Measurements from ENCODE around the gene OMP.

- TF ChIP-seq YY1 (tag by site-specific recombination; IDR thresholded peaks at IDR 0.05) (no peak), SP7 (tag by site-specific recombination; IDR thresholded peaks at IDR 0.05) (no peak), ZNF362 (tag by site-specific recombination; IDR thresholded peaks at IDR 0.05) (no peak), CTCF (tag by site-specific recombination; IDR thresholded peaks at IDR 0.05) (no peak), ZNF777 (tag by site-specific recombination; IDR thresholded peaks at IDR 0.05; ENCODE audit: borderline replicate concordance) (no peak), RBAK (tag by site-specific recombination; IDR thresholded peaks at IDR 0.05) (no peak)
- TF ChIP-seq, protein P1, sequence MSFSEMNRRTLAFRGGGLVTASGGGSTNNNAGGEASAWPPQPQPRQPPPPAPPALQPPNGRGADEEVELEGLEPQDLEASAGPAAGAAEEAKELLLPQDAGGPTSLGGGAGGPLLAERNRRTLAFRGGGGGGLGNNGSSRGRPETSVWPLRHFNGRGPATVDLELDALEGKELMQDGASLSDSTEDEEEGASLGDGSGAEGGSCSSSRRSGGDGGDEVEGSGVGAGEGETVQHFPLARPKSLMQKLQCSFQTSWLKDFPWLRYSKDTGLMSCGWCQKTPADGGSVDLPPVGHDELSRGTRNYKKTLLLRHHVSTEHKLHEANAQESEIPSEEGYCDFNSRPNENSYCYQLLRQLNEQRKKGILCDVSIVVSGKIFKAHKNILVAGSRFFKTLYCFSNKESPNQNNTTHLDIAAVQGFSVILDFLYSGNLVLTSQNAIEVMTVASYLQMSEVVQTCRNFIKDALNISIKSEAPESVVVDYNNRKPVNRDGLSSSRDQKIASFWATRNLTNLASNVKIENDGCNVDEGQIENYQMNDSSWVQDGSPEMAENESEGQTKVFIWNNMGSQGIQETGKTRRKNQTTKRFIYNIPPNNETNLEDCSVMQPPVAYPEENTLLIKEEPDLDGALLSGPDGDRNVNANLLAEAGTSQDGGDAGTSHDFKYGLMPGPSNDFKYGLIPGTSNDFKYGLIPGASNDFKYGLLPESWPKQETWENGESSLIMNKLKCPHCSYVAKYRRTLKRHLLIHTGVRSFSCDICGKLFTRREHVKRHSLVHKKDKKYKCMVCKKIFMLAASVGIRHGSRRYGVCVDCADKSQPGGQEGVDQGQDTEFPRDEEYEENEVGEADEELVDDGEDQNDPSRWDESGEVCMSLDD (tag by site-specific recombination; IDR thresholded peaks at IDR 0.05), result no peak
- TF ChIP-seq, protein P2, sequence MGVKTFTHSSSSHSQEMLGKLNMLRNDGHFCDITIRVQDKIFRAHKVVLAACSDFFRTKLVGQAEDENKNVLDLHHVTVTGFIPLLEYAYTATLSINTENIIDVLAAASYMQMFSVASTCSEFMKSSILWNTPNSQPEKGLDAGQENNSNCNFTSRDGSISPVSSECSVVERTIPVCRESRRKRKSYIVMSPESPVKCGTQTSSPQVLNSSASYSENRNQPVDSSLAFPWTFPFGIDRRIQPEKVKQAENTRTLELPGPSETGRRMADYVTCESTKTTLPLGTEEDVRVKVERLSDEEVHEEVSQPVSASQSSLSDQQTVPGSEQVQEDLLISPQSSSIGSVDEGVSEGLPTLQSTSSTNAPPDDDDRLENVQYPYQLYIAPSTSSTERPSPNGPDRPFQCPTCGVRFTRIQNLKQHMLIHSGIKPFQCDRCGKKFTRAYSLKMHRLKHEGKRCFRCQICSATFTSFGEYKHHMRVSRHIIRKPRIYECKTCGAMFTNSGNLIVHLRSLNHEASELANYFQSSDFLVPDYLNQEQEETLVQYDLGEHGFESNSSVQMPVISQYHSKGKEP (tag by site-specific recombination; IDR thresholded peaks at IDR 0.05), result no peak
- TF ChIP-seq, protein P3, sequence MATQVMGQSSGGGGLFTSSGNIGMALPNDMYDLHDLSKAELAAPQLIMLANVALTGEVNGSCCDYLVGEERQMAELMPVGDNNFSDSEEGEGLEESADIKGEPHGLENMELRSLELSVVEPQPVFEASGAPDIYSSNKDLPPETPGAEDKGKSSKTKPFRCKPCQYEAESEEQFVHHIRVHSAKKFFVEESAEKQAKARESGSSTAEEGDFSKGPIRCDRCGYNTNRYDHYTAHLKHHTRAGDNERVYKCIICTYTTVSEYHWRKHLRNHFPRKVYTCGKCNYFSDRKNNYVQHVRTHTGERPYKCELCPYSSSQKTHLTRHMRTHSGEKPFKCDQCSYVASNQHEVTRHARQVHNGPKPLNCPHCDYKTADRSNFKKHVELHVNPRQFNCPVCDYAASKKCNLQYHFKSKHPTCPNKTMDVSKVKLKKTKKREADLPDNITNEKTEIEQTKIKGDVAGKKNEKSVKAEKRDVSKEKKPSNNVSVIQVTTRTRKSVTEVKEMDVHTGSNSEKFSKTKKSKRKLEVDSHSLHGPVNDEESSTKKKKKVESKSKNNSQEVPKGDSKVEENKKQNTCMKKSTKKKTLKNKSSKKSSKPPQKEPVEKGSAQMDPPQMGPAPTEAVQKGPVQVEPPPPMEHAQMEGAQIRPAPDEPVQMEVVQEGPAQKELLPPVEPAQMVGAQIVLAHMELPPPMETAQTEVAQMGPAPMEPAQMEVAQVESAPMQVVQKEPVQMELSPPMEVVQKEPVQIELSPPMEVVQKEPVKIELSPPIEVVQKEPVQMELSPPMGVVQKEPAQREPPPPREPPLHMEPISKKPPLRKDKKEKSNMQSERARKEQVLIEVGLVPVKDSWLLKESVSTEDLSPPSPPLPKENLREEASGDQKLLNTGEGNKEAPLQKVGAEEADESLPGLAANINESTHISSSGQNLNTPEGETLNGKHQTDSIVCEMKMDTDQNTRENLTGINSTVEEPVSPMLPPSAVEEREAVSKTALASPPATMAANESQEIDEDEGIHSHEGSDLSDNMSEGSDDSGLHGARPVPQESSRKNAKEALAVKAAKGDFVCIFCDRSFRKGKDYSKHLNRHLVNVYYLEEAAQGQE (tag by site-specific recombination; IDR thresholded peaks at IDR 0.05), result no peak
These were observed 11.4 kb downstream of the OMP start for GRCh38 chr11:77114089-77114463.
